Measurements from ENCODE around the gene CDHR4. TPM values are rescaled to one million over a fixed set of nuclear protein-coding genes. Genes with fewer than 3 reads are reported as not detected.

CDHR4 gene
- 1 to 10 TPM in 1 of 4 donors, not detected in 3; 1.0 TPM for total RNA-seq

- TF ChIP-seq CTCF (IDR thresholded peaks at IDR 0.05) = no peak
- TF ChIP-seq POLR2A (IDR thresholded peaks at IDR 0.05) = no peak
- Histone ChIP-seq H3K4me3 (no peak within 1 kb of the TSS), H3K27me3 (no peaks in the 10 kb centered on the region), H3K9me3 (no peaks in the 10 kb centered on the region), H3K36me3 (no peaks in the 10 kb centered on the region), H3K27ac (no peak within 1 kb of the TSS), H3K4me1 (peaks cover 0 to 16% (median 11%) of the 10 kb centered on the region in 4 donors)
- DNase-seq = no peak
Observed at GRCh38 chr3:49799761-49800160, at the start of gene CDHR4. Gene CDHR4 (minus strand): TSS chr3:49799873. CDS start chr3:49799812, 61 bp downstream.

GRCh38 chr3:49845694-49846093 is 46.0 kb upstream of the CDHR4 start:
- peak overlapping the region in 3 of 4 donors; percentile 22 to 75 (median 67) for H3K27ac ChIP-seq
- no peak overlapping the region for H3K4me3 ChIP-seq
- peaks cover 0 to 5% (median 0%) of the 10 kb centered on the region in 4 donors for H3K4me1 ChIP-seq
- H3K36me3 ChIP-seq = no peaks in the 10 kb centered on the region
- H3K27me3 ChIP-seq = no peaks in the 10 kb centered on the region
- no peaks in the 10 kb centered on the region for H3K9me3 ChIP-seq
- peak in 1 of 3 donors; percentile 80 for DNase-seq
- TF ChIP-seq CTCF (IDR thresholded peaks at IDR 0.05) = peak in 2 of 6 experiments; percentile 14 to 20
- no peak for TF ChIP-seq POLR2A (IDR thresholded peaks at IDR 0.05)

GRCh38 chr3:49844464-49845183 is 45.0 kb upstream of the CDHR4 start:
- Histone ChIP-seq H3K9me3 (no peaks in the 10 kb centered on the region), H3K27ac (no peak overlapping the region), H3K36me3 (no peaks in the 10 kb centered on the region), H3K4me1 (peaks cover 0 to 7% (median 0%) of the 10 kb centered on the region in 4 donors), H3K4me3 (no peak overlapping the region), H3K27me3 (no peaks in the 10 kb centered on the region)
- no peak for DNase-seq
- TF ChIP-seq CTCF (IDR thresholded peaks at IDR 0.05) (no peak), POLR2A (IDR thresholded peaks at IDR 0.05) (no peak)

- Histone ChIP-seq H3K36me3 (no peaks in the 10 kb centered on the region), H3K4me1 (peaks cover 0 to 10% (median 0%) of the 10 kb centered on the region in 4 donors), H3K9me3 (no peaks in the 10 kb centered on the region), H3K27me3 (no peaks in the 10 kb centered on the region), H3K27ac (no peak overlapping the region), H3K4me3 (no peak overlapping the region)
- no peak for DNase-seq
- TF ChIP-seq POLR2A (IDR thresholded peaks at IDR 0.05) (no peak), CTCF (IDR thresholded peaks at IDR 0.05) (no peak)
Observed at GRCh38 chr3:49842843-49843517, 43.3 kb upstream of the CDHR4 start.

GRCh38 chr3:49841806-49842205 is 42.1 kb upstream of the CDHR4 start:
- no peak for TF ChIP-seq CTCF (IDR thresholded peaks at IDR 0.05)
- no peak for TF ChIP-seq POLR2A (IDR thresholded peaks at IDR 0.05)
- Histone ChIP-seq H3K4me3 (no peak overlapping the region), H3K4me1 (peaks cover 0 to 10% (median 0%) of the 10 kb centered on the region in 4 donors), H3K27me3 (no peaks in the 10 kb centered on the region), H3K36me3 (no peaks in the 10 kb centered on the region), H3K9me3 (no peaks in the 10 kb centered on the region), H3K27ac (no peak overlapping the region)
- no peak for DNase-seq
